Activated naive CD8-positive, alpha-beta T cell (primary cell): ENCODE measurements around the gene NT5DC1.

Experiments used
- H3K27ac Mint-ChIP-seq: one replicate; pipeline ENCODE4 v1.8.0; 2021; ENCODE audit warnings: mixed read lengths
- H3K27me3 Mint-ChIP-seq: one replicate; pipeline ENCODE4 v1.8.0; 2021; ENCODE audit warnings: mixed read lengths
- H3K36me3 Mint-ChIP-seq: one replicate; pipeline ENCODE4 v1.8.0; 2021; ENCODE audit warnings: mixed read lengths
- H3K4me1 Mint-ChIP-seq: one replicate; pipeline ENCODE4 v1.8.0; 2021; ENCODE audit warnings: low read depth, mixed read lengths
- H3K4me3 Mint-ChIP-seq: one replicate; pipeline ENCODE4 v1.8.0; 2021; ENCODE audit warnings: mild to moderate bottlenecking, mixed read lengths
- H3K9me3 Mint-ChIP-seq: one replicate; pipeline ENCODE4 v1.8.0; 2021; ENCODE audit warnings: low read depth, mixed read lengths

The NT5DC1 gene

DNA sequence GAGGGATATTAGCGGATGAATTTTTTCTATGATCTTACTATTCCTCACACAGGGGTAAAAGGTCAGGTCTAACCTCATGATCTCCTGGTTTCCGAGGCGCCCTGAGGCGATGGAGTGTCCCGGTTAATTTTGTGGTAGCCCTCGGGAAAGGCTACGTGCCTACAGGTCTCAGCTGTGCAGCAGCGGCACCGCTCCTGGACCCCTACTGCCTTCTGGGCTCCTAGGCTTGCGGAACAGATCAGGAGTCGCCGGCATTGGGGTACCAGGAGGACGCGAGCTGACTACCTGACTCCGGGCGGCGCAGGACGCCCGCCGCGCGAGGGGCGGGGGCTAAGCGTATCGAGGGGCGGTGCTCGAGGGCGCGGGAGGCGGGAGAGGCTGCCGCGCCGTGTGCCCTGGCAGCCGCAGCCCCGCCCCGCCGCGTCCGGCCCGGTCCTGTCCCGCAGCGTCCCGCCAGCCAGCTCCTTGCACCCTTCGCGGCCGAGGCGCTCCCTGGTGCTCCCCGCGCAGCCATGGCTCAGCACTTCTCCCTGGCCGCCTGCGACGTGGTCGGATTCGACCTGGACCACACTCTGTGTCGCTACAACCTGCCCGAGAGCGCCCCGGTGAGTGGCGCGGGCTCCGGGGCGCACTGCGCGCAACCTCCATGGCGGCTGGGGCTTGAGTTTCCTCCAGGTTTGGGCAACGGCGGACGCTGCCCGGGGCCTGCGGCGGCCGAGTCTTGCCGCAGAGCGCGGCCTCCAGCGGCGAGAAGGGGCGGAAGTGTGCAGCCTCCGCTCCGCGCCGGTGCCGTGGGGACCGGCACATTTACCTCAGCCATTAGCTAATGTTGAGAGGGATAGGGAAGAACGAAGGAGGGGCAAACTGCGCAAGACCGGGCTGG, at the start of gene NT5DC1:
Gene NT5DC1, plus strand, starts transcription at position 435 of the 883 bp plus-strand sequence. Its CDS starts 78 bp downstream, at position 513.
- peaks cover 8% of the 10 kb centered on the region for H3K9me3 Mint-ChIP-seq
- H3K36me3 Mint-ChIP-seq = peaks cover 7% of the 10 kb centered on the region
- H3K27me3 Mint-ChIP-seq = no peaks in the 10 kb centered on the region
- peak within 1 kb of the TSS; percentile 92 for H3K27ac Mint-ChIP-seq
- peak within 1 kb of the TSS; percentile 94 for H3K4me3 Mint-ChIP-seq
- H3K4me1 Mint-ChIP-seq = peaks cover 54% of the 10 kb centered on the region

DNA sequence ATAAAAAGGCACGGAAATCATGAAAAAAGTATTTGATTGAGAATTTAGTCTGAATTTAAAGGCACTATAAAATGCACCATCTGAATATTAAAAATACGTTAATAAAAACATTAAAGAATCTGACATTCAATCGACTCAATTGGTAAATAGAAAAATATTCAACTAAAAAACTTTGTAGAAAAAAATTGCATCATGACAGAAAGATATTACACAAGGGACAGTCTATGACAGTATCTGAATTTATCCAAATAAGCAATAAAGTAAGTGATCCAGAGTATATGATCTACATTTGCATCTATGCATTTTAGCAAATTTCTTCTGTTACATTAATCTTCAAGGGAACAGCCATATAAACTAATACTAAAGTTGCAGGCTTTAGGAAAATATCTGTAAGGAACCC, 49.4 kb upstream of the NT5DC1 start:
- H3K4me1 Mint-ChIP-seq = no peaks in the 10 kb centered on the region
- no peaks in the 10 kb centered on the region for H3K36me3 Mint-ChIP-seq
- H3K27me3 Mint-ChIP-seq = peaks cover 9% of the 10 kb centered on the region
- no peaks in the 10 kb centered on the region for H3K9me3 Mint-ChIP-seq
- no peak overlapping the region for H3K27ac Mint-ChIP-seq
- H3K4me3 Mint-ChIP-seq = no peak overlapping the region

DNA sequence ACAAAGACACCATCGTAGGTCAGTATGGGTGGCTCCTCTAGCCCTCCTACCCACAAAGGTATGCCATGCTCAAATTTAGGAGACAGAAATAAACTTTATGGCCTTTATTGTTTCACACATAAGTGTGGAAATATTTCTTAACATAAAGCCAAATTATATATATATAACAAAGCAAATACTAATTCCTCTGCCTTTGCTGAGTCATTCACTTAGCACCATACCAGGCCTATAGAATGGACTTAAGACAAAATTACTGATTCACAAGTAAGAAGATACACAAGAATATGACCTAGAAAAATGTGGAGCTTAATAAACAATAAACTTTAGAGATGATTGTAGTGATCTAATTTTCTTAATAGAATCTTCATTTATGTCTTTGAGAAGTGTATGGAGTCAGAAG, 45.1 kb upstream of the NT5DC1 start:
- Mint-ChIP-seq H3K9me3 (no peaks in the 10 kb centered on the region), H3K27me3 (peaks cover 6% of the 10 kb centered on the region), H3K4me1 (no peaks in the 10 kb centered on the region), H3K36me3 (no peaks in the 10 kb centered on the region), H3K4me3 (no peak overlapping the region), H3K27ac (no peak overlapping the region)

DNA sequence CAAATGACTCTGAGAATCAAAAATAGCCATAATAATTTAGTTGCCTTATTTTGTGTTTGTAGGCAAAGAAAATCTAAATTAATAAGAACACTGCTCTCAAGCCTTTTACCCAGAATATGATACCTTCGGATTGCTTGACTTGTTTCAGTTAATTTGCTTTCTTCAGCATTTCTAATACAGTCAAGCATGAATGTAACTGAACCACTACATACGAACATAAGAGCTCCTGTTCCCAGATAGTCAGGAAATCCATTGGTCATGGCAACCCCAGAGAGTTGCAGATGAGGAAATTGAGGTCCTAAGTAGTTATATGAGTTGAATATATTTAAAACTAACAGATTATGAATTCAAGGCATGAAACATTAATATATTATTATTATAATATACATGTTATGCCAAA, 42.9 kb upstream of the NT5DC1 start:
- H3K9me3 Mint-ChIP-seq = no peaks in the 10 kb centered on the region
- H3K27me3 Mint-ChIP-seq = peaks cover 7% of the 10 kb centered on the region
- no peaks in the 10 kb centered on the region for H3K36me3 Mint-ChIP-seq
- H3K27ac Mint-ChIP-seq = no peak overlapping the region
- no peak overlapping the region for H3K4me3 Mint-ChIP-seq
- no peaks in the 10 kb centered on the region for H3K4me1 Mint-ChIP-seq

DNA sequence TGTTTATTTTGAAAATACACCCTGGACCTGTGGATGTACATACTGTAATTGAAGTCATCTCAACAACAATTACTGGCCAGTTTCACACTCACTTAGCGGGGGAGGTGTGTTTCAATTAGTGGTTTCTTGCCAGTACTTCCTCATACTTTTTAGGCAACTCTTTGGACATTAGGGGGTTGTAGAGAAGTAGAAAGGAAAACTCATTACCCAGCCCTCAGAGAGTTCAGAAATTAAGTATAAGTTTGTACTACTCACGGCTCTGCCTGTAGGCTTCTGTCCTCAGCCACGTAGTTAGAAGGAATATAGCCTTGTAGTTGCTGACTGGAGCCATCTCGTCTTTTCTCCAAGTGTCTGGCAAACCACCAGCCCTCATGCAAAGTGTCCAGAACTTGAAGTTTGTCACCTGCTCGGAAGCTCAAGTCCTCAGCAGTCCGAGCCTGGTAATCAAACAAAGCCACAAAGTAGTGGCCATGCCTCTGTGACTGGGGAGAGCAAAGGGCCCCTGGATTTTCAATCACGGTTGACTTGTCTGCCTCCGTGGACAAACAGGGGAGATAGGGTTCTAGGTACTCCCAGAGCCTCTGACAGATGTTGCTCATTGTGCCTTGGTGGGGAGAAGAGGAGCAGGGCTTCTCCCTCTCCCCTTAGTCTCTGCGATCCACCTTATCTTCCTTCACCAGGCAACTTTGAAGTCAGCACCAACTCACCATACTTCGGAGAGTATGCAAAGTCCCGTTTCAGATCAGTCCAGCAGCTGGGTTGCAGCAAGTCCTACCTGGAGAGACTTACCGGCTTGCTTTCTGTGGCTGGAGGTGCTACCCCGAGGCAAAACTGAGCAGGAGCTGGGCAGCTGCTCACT, 40.7 kb upstream of the NT5DC1 start:
- H3K27me3 Mint-ChIP-seq = peaks cover 9% of the 10 kb centered on the region

DNA sequence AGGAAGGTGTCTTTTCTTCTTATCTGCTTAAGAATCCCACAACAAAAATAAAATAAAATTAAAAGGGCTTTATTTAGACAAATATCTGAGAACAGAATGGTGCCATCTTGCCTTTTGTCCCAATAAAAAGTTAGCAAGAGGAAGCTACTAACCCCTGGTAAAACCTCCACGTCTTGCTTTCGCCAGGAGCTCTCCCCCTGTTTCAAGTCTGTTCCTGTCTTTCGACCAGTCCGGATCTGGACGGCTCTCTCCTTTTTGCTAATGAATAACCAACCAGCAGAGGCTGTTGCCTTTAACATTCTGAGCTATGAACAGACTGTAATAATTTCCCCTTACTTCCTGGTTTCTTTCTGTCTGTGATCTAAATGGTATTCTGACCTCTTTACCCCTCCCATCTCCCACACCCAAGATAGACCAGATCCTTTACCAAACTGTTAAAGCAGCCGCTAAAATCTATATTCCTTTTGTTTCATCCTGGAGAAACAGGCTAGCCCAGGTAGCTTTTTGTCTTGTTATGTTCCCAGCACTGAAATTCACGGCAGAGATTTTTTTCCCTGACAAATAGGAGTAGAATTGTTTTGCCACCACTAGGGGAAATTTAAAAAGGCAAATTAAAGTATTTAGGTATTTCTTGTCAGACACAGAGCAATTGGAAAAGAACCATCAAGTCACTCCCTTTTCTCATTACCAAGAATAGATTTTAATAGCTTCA, 39.9 kb upstream of the NT5DC1 start, which contains the start of gene FRK:
Gene FRK, minus strand, starts transcription at position 320 of the 712 bp plus-strand sequence. CDS start 580 bp downstream, outside the sequence.
- Mint-ChIP-seq H3K9me3 (no peaks in the 10 kb centered on the region), H3K4me1 (no peaks in the 10 kb centered on the region), H3K36me3 (no peaks in the 10 kb centered on the region), H3K27ac (no peak within 1 kb of the TSS), H3K4me3 (no peak within 1 kb of the TSS), H3K27me3 (peaks cover 10% of the 10 kb centered on the region)

More for the DNA sequence above, 40.7 kb upstream of the NT5DC1 start:
- Mint-ChIP-seq H3K9me3 (no peaks in the 10 kb centered on the region), H3K4me3 (no peak overlapping the region), H3K4me1 (no peaks in the 10 kb centered on the region), H3K36me3 (no peaks in the 10 kb centered on the region), H3K27ac (no peak overlapping the region)

DNA sequence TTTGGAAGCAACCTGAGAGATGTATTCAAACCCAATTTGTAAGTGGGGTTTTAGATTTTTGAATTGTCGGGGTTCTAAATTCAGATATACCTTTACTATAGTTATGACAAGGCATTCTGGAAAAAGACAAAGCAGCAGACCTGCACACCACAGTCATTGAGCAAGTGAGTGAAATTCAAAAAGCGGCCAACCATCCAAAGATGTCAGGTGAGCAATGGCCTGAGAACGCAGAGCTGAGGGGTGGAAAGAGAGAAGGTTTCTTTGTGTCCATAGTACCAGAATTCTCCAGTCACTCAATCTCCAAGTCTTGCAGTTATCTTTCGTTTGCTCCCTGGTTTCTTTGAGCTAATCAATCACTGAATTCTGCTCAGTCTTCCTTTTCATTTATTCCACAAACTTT, 38.2 kb upstream of the NT5DC1 start:
- Mint-ChIP-seq H3K36me3 (no peaks in the 10 kb centered on the region), H3K4me1 (no peaks in the 10 kb centered on the region), H3K27me3 (peaks cover 13% of the 10 kb centered on the region), H3K4me3 (no peak overlapping the region), H3K9me3 (no peaks in the 10 kb centered on the region), H3K27ac (no peak overlapping the region)

DNA sequence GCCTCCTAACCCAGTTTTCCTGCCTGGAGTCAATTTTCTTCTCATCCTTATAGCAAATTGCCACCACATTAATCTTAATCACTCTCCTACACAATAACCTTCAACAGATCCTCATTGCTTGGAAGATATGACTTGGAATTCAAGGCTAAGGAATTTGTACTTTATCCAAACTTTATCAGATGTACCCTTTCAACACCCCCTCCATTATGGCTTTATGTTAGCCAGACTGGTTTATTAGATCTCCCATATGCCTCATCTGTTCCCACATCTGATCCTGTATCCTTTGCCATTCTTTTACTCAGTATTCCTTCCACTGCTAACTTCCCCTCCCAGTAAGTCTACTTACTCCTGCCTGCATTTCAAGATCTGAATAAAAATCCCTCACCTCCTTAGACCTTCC, 36.0 kb upstream of the NT5DC1 start:
- Mint-ChIP-seq H3K27ac (no peak overlapping the region), H3K9me3 (no peaks in the 10 kb centered on the region), H3K4me1 (no peaks in the 10 kb centered on the region), H3K36me3 (no peaks in the 10 kb centered on the region), H3K4me3 (no peak overlapping the region), H3K27me3 (peaks cover 12% of the 10 kb centered on the region)

DNA sequence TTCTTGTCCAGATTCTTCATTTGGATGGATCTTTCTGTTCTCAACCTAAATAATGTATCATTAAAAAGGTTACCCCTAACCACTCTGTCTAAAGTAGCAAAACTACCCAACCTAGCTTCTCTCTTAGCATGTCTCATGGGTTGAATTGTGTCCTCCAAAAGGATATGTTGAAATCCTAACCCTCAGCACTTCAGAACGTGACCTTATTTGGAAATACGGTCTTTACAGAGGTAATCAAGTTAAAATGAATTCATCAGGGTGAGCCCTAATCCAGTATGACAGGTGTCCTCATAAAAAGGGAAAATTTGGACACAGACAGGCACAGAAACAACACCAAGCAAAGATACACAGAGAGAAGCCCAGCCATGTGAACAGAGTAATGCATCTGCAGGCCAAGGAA, 33.9 kb upstream of the NT5DC1 start:
- Mint-ChIP-seq H3K4me1 (no peaks in the 10 kb centered on the region), H3K36me3 (no peaks in the 10 kb centered on the region), H3K27ac (no peak overlapping the region), H3K4me3 (no peak overlapping the region), H3K9me3 (no peaks in the 10 kb centered on the region), H3K27me3 (peaks cover 6% of the 10 kb centered on the region)

DNA sequence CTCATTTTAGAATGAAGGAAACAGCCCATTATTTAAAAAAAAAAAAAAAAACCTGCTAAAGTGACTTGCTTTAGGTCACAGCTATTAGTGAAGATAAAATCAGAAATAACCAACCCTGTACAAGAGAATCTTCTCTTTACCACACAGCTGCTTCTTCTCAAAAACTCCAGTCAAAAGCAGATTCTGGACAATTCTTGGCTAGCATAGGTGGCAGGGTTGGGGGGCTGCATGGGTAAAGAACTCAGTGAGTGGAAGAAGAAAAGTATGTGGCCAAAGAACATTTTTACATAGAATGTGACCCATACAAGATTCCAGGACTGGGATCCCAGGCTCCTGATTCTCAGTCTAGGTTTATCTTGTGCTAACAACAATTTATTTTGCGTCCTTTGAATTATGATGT, 30.6 kb upstream of the NT5DC1 start:
- Mint-ChIP-seq H3K4me3 (no peak overlapping the region), H3K9me3 (no peaks in the 10 kb centered on the region), H3K36me3 (no peaks in the 10 kb centered on the region), H3K27me3 (peaks cover 4% of the 10 kb centered on the region), H3K4me1 (no peaks in the 10 kb centered on the region), H3K27ac (no peak overlapping the region)

DNA sequence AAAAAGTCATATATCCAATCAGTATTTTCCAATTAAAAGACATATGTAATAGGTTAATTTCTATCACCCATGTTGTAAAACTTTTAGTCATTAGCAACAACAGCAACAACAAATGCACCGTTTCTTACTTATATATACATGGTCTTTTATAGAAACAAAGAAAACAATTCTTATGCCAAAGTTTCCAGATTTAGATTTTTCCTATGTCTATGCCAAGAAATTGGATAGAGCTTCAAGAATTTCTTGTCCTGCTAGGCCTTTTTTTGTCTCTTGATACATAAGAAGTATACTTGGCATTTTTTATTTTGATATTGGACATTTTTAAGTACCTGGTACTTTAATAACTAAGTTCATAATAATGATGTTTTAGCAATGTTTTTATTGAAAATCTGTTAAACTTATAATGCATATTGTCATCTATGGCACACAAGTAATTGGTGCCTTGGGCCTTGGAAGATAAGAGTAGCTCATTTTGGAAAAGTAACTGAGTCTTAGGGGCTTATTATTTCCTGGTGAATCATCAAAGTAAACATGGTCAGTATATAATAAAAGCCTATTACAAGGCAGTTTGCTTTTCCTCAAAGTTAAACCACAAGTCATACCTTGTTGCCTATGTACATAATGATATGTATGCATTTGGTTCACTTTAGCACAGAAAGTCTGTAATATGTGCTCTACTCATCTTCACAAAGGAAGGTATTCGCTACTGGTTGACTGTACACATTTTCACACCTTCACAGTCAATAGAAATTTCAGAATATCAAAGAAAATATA, 29.9 kb upstream of the NT5DC1 start:
- no peaks in the 10 kb centered on the region for H3K9me3 Mint-ChIP-seq
- no peak overlapping the region for H3K27ac Mint-ChIP-seq
- H3K4me1 Mint-ChIP-seq = no peaks in the 10 kb centered on the region
- H3K27me3 Mint-ChIP-seq = peaks cover 4% of the 10 kb centered on the region
- H3K4me3 Mint-ChIP-seq = no peak overlapping the region
- no peaks in the 10 kb centered on the region for H3K36me3 Mint-ChIP-seq

DNA sequence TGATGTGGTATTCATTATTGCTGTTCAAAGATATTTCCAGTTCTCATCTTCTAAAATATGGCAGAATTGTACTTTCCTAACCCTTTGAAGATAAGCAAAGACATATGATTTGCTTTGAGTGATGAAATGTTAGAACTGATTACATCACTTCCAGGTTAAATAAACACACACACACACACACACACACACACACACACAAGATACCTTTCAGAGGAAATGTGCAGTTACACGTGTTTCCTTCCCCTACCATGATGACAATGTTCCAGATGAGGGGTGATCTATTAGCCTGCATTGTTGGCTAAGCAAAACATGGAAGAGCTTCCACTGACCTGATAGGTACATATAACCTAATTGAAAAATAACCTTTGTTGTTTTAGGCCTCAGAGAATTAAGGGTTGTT, 28.3 kb upstream of the NT5DC1 start:
- Mint-ChIP-seq H3K36me3 (no peaks in the 10 kb centered on the region), H3K4me3 (no peak overlapping the region), H3K4me1 (no peaks in the 10 kb centered on the region), H3K27me3 (no peaks in the 10 kb centered on the region), H3K9me3 (no peaks in the 10 kb centered on the region), H3K27ac (no peak overlapping the region)

DNA sequence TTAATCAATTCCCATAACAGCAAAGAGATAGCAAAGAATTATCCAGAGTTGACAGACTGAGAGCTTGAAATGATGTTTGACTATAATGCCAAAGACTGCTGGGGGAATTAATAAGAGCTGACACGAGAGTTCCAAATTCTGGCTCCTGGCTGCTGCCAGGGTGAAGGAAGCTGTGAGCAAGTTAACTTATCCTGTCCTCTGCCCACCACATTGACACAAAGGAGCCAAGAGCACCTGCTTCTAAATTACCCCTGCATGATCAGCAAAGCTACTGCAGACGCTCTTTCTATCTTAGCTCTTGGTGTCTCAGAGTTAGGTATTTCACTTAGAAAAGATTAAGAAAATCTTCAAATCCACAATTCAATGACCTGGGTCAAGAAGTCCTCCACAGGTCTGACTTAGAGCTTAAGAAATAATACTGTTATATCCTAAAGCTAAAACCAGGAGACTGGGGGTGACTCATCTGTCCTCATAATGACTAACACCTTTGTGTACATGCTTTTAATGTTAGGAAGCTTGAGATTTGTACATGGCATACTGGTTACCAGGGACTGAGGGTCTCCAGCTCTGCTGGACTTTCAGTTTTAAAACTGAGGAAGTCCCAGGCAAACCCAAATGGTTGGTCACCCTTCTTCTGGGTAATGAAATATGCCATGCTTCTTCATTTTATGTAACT, 26.8 kb upstream of the NT5DC1 start:
- Mint-ChIP-seq H3K4me3 (no peak overlapping the region), H3K9me3 (no peaks in the 10 kb centered on the region), H3K36me3 (no peaks in the 10 kb centered on the region), H3K27ac (no peak overlapping the region), H3K4me1 (no peaks in the 10 kb centered on the region), H3K27me3 (peaks cover 5% of the 10 kb centered on the region)
